Kasumi-1 (cell line): ENCODE data around the gene RND2.

Source experiments
- DNase-seq, 2 experiments: peaks; one replicate each; lab custom pipeline; 2025; lab: John Stamatoyannopoulos, UW

The RND2 gene

DNA sequence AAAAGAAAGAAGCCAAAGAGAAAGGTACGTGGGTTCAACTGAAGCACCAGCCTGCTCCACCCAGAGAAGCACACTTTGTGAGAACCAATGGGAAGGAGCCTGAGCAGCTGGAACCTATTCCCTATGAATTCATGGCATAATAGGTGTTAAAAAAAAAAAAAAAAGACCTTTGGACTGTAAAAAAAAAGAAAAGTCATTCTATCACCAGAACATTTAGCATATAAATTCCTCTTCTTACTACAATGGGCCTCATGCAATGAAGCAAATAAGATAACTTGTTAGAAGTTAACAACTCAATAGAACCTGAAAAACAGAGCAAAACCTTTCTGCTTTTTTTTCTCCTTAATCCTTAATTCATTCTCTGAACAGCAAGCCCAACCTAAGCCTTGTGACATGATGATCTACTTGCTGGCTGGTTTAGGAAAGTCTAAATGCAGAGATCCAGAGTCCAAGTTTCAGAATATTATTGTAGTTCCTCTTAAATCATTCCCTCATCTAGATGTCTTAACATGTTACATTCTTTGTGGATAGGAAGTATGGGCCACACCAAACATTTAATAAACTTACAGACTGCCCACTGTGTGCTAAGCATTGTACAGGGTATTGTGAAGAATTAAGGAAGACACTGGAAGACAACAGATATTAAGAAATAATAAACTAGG is 54.7 kb downstream of the RND2 start:
- DNase-seq = no peak
